Dermis blood vessel endothelial cell (primary cell): ENCODE measurements around the gene SLC5A12. TPM values are rescaled to one million over a fixed set of nuclear protein-coding genes. Genes with fewer than 3 reads are reported as not detected.

ENCODE experiments used
- DNase-seq: peaks from one replicate; pipeline ENCODE4 v3.0.0; 2010
- total RNA-seq: library from RNA; depleted of rRNA; stranded (reverse); fragments of >200 nt; gene quantifications from 2 replicates; pipeline ENCODE4 v1.2.3, GENCODE V29; 2014

SLC5A12 gene, protein sequence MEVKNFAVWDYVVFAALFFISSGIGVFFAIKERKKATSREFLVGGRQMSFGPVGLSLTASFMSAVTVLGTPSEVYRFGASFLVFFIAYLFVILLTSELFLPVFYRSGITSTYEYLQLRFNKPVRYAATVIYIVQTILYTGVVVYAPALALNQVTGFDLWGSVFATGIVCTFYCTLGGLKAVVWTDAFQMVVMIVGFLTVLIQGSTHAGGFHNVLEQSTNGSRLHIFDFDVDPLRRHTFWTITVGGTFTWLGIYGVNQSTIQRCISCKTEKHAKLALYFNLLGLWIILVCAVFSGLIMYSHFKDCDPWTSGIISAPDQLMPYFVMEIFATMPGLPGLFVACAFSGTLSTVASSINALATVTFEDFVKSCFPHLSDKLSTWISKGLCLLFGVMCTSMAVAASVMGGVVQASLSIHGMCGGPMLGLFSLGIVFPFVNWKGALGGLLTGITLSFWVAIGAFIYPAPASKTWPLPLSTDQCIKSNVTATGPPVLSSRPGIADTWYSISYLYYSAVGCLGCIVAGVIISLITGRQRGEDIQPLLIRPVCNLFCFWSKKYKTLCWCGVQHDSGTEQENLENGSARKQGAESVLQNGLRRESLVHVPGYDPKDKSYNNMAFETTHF
- total RNA-seq = not detected in 2 replicates

DNA sequence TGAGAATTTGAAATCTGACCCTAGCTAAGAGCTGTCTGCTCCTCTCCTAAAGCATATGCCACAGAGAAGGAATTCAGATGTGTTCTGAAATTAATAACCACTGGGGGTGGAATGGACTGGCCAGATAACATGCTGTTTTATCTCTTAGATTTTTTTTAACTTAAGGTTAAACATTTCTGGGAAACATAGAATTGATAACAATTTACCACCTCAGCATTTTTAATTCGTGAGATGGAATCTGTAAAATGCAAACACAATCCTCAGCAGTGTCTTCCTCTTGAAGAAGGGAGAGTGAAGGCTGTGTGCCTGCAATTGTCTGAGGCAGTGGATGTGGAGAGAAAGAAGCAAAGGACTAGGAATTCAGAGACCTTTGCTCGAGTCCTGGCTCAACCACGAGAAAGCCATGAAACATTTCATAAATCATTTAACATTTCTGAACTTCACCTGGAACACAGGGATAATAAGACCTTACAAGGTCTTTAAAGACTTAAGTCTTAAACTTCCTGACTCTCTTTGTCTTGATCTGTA is at the start of gene SLC5A12:
SLC5A12 (minus strand) TSS at position 113 of the 528 bp plus-strand sequence. CDS start 346 bp downstream, outside the sequence.
- no peak for DNase-seq

DNA sequence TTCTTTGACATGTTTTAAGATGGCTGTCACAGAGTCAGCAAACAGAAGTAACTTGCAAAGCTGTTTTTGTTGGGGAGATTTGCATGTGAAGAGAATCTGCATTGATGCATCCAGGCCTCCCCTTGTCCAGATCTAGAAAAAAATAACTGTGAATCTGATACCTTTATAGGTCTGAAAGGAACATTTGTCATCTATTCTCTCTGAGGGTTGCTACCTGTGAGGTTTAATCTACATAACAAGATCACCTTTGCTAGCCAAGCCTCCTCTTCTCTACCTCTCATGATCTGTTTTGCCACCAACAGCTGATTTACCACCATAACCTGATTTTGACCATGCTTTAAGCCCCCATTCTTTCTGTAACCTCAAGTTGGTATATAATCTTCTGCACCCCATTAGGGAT is 47.2 kb upstream of the SLC5A12 start:
- DNase-seq = no peak

DNA sequence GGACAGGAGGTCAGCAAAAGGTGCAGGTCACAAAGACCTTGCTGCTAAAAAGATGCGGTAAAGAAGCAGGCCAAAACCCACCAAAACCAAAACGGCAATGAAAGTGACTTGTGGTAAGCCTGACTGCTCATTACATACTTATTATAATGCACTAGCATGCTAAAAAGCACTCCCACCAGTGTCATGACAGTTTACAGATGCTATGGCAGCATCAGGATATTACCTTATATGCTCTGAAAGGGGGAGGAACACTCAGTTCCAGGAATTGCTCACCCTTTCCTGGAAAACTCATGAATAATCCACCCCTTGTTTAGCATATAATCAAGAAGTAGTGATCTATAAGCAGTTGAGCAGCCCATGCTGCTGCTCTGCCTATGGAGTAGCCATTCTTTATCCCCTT is 45.2 kb upstream of the SLC5A12 start:
- DNase-seq = no peak

DNA sequence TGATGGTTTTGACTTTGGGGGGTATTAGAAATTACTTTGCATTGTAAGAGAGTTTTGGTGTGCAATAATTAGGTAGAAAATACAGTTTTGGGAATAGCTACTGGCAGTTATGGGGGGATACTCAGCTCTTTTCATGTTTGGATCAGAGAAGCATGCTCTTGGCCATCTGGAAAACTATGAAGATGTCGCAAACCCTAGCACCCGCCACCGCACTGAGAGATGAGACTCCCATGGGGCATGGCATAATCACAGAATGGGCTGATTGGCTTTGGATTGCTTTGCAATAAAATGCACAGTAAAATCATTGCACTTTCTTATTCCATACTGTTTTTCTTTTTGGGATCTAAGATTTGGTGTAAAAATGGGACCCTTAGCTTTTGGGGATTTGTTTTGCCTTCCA is 43.5 kb upstream of the SLC5A12 start:
- no peak for DNase-seq

DNA sequence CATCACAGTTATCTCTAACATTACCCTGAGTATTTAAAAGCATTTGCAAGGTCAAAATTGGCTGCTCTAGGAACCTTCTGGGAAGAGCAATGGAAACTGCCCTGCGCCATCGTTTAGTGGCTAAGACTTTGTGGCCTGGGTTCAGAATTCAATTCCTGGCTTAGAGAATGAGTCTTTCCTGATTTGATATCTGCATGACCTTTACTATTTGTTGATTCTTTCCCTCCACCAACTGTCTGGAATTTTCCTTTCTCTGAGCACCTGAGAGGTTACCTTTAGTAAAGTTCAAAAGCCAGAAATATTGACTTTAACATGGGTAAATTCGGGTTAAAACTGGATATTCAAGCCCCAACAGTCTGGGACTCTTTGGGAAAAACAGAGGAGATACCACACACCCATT is 43.0 kb upstream of the SLC5A12 start:
- DNase-seq = no peak

DNA sequence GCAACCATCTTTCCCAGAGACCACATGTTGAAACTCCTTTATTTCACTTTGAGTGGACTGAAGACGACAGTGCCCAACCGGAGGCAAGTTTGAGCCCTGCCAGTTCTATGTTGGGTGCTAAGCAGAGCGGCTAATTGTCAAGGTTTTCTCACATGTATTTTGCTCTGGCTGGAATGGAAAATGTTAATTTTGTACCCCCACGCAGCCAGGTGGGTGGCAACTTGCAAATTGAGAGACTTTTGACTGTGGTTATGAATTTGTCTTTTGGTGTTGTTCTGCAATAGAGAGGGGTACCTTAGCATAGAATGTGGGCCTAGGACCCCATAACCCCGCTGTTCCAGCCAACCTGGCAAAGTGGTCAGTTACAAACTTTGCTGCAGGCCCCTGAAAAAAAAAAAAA is 42.5 kb upstream of the SLC5A12 start:
- DNase-seq = no peak

DNA sequence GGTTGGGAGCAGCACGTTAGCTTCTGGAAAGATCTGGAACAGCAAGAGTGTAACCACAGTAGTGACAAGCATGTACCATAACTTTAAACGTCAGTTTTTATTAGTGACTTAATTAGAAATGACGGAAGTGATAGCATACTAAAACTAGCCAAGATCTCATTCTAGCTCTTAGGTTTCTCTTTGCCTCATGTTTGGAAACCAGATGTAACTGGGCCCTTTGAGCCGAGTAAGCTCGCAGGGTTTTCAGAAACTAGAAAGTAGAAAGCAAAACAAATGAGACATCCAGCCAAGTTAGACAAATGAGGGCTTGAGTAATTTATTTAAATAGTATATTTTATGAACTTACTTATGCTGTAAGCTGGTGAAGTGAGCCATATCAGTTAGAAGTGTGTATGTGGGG is 40.2 kb upstream of the SLC5A12 start:
- no peak for DNase-seq

DNA sequence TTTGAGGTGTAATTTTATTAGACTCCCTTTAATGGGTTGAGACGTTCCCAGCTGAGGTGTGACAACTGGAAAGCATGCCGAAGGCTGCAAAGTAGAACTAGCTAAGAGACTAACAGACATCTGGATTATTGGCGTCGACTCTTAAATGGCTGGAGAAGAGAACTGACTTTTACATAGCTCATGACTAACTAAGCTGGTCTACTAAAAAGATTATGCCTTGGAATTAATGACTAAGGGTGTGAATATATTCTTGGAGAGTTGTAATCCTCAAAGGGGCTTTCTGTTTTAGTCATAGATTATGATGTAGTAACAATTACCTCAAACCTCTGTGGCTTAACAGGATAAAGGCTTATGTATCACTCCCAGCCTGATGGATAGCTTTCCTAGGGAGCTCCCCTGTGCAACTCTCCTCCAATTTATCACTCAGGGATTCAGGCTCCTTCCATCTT is 39.5 kb upstream of the SLC5A12 start:
- DNase-seq = no peak

DNA sequence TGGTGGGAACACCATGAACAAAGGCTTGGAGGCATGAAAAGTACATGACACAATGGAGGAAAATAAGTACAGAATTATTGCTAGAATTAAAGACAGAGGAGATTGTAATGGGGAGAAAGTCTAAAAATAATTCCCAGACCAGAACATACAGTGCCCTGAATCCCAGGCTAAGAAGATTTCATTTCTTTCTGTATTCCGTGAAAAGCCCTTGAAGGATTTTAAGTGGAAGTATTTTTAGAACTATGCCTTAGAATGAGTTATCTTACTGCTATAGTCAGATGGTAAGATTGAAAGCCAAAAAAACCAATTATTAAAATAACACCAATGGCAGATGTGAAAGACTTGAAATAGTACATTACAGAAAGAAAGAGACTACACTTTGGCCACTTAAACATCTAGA is 36.1 kb upstream of the SLC5A12 start:
- DNase-seq = no peak

DNA sequence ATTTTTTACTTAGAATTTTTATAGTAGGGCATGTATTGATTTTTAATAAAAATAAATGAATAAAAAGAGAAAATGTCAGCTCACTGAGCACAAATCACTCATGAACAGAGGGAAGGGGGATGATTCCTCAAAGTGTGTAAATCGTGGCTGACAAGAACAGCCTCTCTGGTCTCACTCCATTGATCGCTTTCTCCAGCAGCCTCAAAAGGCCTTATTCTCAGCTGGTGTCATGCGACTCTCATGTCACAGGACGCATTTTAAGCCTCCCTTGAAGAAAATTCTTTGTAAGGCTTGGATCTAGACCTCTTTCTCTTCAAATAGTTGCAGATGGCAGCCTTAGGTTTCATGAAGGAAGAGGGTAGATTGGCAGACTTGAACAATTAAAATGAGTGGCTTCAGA is 33.9 kb upstream of the SLC5A12 start:
- DNase-seq = no peak

DNA sequence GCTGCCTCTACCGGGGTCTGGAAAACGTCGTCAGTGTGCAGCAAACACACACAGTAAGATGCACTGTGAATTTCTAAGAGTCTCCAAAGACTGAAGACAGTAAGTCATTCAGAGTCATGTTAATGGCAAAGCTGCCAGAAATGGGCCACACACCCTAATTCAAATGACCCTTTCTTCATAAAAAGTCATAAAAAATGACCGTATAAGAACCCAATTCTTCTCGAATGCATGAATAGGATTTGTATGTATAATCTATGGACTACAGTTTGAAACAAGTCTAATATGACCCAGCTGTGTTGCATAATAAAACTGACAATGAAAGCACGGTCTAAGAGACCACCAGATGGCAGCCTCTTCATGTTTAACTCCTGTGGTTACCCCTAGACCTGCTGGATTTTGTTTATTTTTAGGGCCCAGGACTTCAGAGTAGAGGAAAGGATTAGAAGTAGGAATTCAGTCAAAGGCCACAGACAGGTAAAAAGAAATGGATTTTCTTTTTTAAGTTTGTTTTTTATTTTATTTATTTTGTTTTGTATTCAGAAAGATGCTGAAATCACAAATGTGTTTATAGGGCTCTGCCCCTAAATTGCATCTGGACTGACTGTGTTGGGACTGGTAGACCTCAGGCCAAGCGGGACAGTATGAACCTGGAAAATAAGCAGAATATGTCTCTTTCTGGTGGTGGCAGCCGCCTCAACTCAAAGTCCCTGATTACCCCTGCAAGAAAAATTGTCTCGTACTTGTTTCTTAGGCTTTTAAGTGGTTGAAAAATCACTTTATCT is 32.1 kb upstream of the SLC5A12 start:
- DNase-seq = peak; percentile 38

DNA sequence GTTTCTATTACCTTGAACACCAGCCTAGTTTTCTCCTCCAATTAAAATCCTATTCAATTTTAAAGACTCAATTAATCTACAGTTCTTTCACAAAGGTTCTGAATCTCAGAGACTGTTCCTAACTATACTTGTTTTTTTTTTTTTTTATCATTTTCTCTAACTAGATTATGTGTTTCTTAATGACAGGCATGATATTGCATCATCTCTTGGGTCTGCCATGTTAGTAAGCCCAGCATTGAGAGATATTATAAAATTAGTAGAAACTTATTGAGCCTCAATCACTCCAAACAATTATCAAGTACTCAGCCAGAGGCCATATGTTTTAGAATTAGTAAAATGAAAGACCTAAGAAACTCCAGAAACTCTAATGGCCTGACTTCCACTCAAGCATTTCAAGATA is 28.1 kb upstream of the SLC5A12 start:
- DNase-seq = no peak

DNA sequence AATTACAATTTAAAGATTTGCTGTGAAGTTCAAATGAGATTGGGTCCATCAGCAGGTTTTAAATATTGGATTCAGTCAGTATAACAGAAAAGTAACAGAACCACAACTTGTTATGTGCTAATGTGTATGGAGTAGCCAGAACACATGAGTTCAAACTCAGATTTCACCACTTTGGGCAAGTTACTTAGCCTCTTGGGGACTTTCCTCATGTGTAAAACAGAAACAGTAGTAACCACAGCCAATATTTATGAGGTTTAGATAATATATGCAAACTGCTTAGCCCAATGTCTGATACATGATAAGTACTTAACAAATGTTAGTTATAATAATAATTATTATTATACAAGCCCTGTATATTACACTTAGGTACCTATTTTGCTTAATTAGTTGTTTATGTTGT is 21.8 kb upstream of the SLC5A12 start:
- no peak for DNase-seq

DNA sequence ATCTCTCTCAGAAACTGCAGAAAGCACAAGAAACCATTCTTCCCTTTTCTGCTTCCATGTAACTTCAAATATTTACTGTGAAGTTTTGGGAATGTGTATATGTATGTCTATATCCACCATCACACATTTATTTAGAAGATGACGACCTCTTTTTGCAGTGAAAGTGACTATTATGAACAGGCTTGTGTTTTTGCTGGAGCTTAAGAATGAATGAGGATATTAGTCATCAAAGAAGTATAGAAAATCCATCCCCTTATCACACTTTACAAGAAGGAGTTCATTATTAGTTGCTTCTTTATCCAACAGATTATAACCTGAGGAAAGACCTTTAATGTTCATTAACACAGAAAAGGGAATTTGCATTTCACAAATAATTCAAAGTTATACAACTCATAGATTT is 21.1 kb upstream of the SLC5A12 start:
- DNase-seq = no peak

DNA sequence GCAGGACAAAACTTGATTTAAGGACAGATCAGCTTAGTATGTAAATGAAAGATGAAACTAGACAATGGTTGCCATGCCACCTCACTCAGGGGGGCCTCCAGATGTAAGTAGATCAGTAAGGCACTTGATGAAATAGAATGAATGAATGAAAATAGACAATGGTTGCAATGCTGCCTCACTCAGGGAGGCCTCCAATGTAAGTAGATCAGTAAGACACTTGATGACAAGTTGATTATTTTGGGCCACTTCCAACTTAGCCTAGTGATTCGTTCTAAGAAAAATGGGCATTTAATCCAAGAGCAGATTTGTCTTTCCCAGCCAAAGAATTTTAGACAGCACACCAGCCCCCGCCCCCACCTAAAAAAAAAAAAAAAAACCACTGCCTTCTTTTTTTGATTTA is 19.2 kb upstream of the SLC5A12 start:
- DNase-seq = no peak

DNA sequence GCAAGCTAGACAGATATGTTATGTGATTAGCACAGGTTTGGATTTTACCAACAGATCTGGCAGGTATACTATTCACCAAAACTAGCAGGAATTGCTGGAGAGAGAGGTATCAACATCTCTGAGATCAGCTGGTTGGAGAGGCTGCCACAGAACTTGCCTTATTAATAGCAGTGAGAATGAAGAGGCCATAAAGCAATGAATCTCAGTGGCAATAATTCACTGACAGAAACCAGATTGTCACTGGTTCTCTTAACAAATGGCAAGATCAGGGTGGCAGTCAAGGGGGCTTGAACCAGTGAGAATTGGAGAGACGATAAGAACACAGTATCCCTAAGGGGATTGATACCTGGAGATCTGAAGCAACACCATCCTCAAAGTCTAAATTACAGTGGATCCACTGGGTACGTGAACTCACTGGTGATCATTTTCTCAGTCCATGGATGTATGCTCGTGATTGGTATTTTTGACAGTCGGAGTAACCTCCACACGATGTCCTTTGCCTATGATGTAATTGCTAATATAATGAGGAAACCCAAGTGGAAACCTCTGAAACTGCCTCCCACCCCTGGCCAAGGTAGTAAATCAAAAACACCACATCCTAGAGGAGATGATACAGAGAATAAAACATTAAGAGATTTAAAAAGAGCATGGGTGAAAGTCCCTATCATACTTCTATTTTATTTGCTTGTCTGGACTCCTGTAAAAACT is 17.7 kb upstream of the SLC5A12 start:
- no peak for DNase-seq

DNA sequence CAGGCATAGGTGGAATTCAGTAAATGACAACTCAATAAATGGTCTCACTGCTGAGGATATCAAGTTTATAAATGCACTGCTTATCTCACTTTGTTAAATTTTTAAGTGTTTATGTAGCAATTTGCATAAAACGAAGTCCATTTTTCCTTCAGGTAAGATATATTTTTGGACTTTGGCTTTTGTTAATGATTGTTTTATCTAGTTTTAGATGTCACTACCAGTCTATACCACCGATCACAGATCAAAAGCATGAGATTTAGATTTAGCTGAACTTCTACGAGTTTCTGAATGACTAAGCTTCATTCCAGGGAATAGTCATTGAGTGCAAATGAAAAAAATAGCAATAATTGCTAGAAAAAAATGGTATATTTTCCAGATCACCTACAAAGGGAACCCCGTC is 12.8 kb upstream of the SLC5A12 start:
- no peak for DNase-seq

DNA sequence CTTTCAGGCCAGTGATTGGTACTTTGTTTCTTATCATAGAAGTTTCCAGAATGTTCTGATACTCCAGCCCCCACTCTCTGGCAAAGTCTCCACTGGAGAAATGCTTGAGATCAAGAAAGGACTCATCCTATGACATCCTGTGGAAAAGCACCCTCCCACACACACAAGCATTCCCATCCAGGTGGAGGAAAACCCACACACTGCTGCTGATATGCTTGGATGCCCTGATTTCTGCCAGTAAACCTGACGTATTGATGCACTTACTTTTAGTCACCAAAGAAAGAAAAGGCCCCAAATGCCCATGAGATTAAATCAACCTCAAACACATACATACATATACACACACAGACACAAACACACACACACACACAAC is 9.2 kb upstream of the SLC5A12 start:
- no peak for DNase-seq

DNA sequence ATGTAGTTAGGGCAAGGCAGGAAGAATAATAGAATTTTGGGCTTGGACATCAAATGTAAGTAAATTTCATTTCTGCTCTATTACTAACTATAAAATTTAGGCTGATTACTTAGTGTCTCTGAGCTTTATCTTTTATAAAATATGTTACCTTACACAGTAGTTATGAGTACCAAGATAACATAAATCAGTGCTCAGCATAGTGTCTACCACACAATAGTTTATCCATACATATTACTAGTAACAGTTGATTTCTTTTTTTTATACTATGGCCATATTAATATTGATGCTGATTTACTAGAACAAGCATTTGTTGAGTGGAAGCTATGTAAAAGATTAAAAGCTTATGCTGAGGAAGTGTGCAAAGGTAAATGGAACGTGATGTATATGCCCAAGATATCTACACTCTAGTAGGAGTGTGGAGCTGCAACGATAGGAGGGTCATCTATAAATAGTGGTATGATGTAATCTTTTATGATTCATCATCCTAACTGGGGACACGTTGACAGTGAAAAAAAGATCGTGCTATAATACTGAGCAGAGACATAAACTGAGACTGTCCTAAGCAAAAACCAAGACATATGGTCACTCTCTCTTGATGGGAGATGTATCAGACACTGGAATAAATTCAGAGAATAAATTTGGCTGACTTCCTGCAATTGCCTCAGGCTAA is 8.7 kb upstream of the SLC5A12 start:
- no peak for DNase-seq

DNA sequence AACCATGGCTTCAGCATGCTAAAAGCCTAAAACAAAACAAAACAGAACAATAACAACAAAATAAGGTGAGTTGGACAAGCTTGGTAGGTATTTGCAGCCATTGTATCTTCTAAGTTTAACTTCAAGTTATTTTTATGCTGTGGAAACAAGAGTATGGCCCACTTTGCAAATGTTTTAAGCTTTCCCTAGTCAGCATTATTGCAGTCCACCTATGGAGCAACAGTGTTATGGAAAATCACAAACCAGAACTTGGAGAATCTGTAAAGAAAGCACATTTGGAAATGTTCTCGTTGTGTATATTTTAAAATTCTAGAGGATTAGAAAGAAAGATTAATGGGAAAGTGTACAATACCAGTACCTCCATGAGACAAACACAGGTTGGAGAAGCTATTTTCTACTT is 7.4 kb upstream of the SLC5A12 start:
- no peak for DNase-seq

DNA sequence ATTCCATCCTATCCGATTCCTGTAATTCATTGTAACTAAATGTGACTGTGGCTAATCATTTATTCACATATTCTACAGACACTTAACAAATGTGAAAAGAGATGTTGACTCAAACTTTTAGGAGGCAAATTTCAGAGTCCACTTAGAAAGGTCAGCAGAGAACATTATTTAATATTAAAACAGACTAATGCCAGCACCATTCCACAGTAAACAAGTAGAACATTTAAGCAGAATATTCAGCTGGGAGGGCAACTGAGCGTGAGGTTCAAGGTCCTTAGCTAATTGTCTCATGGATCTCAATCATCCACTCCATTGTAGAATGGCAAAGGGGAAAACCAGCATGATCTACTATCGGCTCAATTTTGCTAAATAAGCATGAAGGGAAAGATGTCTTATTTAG is 5.1 kb upstream of the SLC5A12 start:
- no peak for DNase-seq

DNA sequence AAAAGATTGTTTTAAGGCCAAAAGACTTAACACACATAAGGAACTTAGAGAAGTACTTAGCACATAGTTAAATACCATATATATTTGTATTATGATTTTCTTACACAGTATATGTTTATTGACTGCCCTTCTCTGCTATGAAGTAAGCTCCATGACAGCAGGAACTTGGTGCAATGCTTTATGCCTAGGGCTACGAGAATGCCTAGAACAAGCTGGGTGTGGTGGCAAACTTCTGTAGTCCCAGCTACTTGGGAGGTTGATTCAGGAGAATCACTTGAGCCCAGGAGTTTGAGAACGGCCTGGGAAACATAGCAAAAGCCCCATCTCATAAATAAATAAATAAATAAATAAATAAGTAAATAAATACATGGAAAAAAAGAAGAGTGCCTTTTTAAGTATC is 1.9 kb downstream of the SLC5A12 start:
- no peak for DNase-seq
